Measurements from ENCODE around the gene PCDHA8.
"Not testable (repeated sequence)": the region's sequence is repeated elsewhere in the genome, so short reads cannot be mapped to it uniquely, and the experiment has no call there.

PCDHA8 gene

DNA sequence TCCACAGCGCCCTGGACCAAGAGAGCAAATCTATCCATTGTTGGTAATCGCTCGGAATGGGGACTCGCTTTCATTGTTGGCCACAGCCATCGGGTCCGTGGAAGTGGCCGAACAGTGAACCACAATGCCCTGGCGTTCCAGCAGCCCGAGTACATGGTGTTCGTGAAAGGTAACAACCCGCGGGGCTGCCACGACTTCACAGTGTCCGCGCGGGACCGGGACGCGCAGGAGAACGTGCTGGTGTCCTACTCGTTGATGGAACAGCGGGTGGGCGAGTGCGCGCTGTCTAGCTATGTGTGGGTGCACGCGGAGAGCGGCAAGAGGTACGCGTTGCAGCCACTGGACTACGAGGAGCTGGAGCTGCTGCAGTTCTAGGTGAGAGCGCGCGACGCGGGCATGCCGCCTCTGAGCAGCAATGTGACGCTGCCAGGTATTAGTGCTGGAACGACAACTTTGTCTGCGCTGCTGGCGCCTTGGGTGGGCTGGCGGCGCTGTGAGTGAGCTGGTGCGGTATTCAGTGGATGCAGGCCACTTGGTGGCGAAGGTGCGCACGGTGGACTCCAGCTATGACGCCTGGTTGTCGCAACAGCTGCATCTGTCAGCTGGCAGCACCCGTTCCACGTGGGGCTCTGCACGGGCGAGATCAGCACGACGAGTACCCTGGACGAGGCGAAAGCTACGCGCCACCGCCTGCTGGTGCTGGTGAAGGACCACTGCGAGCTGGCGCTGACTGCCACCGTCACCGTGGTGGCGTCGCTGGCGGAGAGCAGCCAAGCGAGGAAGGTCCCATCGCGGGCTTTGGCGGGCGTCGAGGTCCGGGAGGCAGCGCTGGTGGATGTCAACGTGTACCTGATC, 21.7 kb downstream of the PCDHA8 start:
- Histone ChIP-seq H3K4me1 (ENCODE audit: control insufficient read depth, insufficient read depth, low read length) (no peaks in the 10 kb centered on the region), H3K27me3 (ENCODE audit: control insufficient read depth, insufficient read depth, low read length) (no peaks in the 10 kb centered on the region), H3K9ac (ENCODE audit: low read depth, low read length) (no peak overlapping the region)

DNA sequence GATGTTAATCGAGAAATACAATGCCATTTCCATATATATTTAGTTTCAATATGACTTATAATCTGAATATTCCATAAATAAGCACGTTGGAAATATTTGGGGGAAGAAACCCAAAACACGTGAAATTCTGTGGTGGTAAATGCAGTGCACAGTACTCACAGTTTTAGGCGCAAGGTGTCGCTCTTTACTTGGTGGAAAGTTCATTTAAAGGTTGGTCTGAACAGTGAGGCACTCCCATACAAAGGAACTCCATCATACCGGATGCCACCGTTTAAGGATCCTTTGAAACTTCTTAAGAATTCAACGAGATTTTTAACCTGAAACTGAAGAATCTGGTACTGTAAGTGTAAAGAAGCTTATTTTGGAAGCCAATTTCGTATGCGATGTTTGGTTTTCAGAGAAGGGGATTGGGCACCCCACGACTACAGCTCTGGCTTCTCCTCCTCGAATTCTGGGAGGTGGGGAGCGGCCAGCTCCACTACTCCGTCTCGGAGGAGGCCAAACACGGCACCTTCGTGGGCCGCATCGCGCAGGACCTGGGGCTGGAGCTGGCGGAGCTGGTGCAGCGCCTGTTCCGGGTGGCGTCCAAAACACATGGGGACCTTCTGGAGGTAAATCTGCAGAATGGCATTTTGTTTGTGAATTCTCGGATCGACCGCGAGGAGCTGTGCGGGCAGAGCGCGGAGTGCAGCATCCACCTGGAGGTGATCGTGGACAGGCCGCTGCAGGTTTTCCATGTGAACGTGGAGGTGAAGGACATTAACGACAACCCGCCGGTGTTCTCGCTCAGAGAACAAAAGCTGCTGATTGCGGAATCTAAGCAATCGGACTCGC, 28.0 kb downstream of the PCDHA8 start, which contains the start of gene PCDHA11:
Gene PCDHA11 (plus strand): TSS at position 237 of the 834 bp plus-strand sequence. CDS start 147 bp downstream, at position 384.
- Histone ChIP-seq H3K9me3 (ENCODE audit: control insufficient read depth, insufficient read depth, low read length) (no peaks in the 10 kb centered on the region), H3K27me3 (ENCODE audit: control insufficient read depth, insufficient read depth, low read length) (no peaks in the 10 kb centered on the region), H3K4me1 (ENCODE audit: control insufficient read depth, insufficient read depth, low read length) (no peaks in the 10 kb centered on the region), H3K36me3 (ENCODE audit: control insufficient read depth, insufficient read depth, low read length) (no peaks in the 10 kb centered on the region), H3K4me3 (ENCODE audit: low read depth, low read length) (peak within 1 kb of the TSS; percentile 45), H3K9ac (ENCODE audit: low read depth, low read length) (peak within 1 kb of the TSS; percentile 0)

More for the DNA sequence above, 21.7 kb downstream of the PCDHA8 start:
- Histone ChIP-seq H3K36me3 (ENCODE audit: control insufficient read depth, insufficient read depth, low read length) (peaks cover 10% of the 10 kb centered on the region), H3K9me3 (ENCODE audit: control insufficient read depth, insufficient read depth, low read length) (no peaks in the 10 kb centered on the region), H3K4me3 (ENCODE audit: low read depth, low read length) (no peak overlapping the region)

DNA sequence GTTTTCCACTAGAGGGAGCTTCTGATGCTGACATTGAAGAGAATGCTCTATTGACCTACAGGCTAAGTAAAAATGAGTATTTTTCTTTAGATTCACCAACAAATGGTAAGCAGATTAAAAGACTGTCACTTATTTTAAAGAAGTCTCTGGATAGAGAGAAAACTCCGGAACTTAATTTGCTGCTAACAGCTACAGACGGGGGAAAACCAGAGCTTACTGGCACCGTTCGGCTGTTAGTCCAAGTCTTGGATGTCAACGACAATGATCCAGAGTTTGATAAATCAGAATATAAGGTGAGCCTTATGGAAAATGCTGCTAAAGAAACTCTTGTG, 28.5 kb downstream of the PCDHA8 start:
- Histone ChIP-seq H3K9me3 (ENCODE audit: control insufficient read depth, insufficient read depth, low read length) (no peaks in the 10 kb centered on the region), H3K4me1 (ENCODE audit: control insufficient read depth, insufficient read depth, low read length) (peaks cover 3% of the 10 kb centered on the region), H3K9ac (ENCODE audit: low read depth, low read length) (no peak overlapping the region), H3K4me3 (ENCODE audit: low read depth, low read length) (peak overlapping the region; percentile 45), H3K27me3 (ENCODE audit: control insufficient read depth, insufficient read depth, low read length) (no peaks in the 10 kb centered on the region), H3K36me3 (ENCODE audit: control insufficient read depth, insufficient read depth, low read length) (no peaks in the 10 kb centered on the region)

DNA sequence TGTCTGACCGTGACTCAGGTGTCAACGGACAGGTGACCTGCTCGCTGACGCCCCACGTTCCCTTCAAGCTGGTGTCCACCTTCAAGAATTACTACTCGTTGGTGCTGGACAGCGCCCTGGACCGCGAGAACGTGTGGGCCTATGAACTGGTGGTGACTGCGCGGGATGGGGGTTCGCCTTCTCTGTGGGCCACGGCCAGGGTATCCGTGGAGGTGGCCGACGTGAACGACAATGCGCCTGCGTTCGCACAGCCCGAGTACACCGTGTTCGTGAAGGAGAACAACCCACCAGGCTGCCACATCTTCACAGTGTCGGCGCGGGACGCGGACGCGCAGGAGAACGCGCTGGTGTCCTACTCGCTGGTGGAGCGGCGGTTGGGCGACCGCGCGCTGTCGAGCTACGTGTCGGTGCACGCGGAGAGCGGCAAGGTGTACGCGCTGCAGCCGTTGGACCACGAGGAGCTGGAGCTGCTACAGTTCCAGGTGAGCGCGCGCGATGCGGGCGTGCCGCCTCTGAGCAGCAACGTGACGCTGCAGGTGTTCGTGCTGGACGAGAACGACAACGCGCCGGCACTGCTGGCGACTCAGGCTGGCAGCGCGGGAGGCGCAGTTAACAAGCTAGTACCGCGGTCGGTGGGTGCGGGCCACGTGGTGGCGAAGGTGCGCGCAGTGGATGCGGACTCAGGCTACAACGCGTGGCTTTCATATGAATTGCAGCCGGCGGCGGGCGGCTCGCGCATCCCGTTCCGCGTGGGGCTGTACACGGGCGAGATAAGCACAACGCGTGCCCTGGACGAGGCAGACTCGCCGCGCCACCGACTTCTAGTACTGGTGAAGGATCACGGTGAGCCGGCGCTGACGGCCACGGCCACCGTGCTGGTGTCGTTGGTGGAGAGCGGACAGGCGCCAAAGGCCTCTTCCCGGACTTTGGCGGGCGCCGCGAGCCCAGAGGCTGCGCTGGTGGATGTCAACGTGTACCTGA, 29.5 kb downstream of the PCDHA8 start:
- H3K36me3 ChIP-seq (ENCODE audit: control insufficient read depth, insufficient read depth, low read length) = no peaks in the 10 kb centered on the region
- no peaks in the 10 kb centered on the region for H3K27me3 ChIP-seq (ENCODE audit: control insufficient read depth, insufficient read depth, low read length)
- H3K9me3 ChIP-seq (ENCODE audit: control insufficient read depth, insufficient read depth, low read length) = no peaks in the 10 kb centered on the region
- H3K4me1 ChIP-seq (ENCODE audit: control insufficient read depth, insufficient read depth, low read length) = peaks cover 3% of the 10 kb centered on the region
- H3K4me3 ChIP-seq (ENCODE audit: low read depth, low read length) = no peak overlapping the region
- H3K9ac ChIP-seq (ENCODE audit: low read depth, low read length) = no peak overlapping the region

DNA sequence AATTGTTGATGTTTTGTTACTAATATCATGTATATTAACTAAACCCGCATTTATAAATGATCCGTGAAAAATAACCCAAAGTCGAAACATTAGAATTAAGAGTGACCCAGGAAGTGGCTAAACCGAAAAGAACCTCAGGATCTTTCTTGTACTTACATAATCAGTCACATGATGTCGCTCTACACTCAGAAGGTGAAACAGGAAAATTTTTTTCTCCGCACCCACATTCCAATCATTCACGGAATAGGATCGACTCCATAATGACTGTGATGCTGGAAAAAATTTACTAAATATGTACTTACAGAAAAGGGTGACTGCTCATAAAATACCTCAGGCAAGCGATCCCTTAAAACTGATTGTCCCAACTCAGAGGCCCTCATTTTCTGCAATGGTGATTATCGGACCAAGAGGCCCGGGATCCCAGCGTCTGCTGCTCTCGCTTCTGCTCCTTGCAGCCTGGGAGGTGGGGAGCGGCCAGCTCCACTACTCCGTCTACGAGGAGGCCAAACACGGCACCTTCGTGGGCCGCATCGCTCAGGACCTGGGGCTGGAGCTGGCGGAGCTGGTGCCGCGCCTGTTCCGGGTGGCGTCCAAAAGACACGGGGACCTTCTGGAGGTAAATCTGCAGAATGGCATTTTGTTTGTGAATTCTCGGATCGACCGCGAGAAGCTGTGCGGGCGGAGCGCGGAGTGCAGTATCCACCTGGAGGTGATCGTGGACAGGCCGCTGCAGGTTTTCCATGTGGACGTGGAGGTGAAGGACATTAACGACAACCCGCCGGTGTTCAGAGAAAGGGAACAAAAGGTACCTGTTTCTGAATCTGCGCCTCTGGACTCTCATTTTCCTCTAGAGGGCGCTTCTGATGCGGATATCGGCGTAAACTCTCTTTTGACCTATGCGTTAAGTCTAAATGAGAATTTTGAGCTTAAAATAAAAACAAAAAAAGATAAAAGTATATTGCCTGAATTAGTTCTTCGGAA, 34.4 kb downstream of the PCDHA8 start, which contains the start of gene PCDHA12:
Gene PCDHA12 (plus strand): TSS at position 224 of the 981 bp plus-strand sequence. CDS start 165 bp downstream, at position 389.
- Histone ChIP-seq H3K36me3 (ENCODE audit: control insufficient read depth, insufficient read depth, low read length) (no peaks in the 10 kb centered on the region), H3K9me3 (ENCODE audit: control insufficient read depth, insufficient read depth, low read length) (no peaks in the 10 kb centered on the region), H3K4me3 (ENCODE audit: low read depth, low read length) (peak within 1 kb of the TSS; percentile 60), H3K27me3 (ENCODE audit: control insufficient read depth, insufficient read depth, low read length) (no peaks in the 10 kb centered on the region), H3K4me1 (ENCODE audit: control insufficient read depth, insufficient read depth, low read length) (peaks cover 3% of the 10 kb centered on the region), H3K9ac (ENCODE audit: low read depth, low read length) (peak within 1 kb of the TSS; percentile 38)

DNA sequence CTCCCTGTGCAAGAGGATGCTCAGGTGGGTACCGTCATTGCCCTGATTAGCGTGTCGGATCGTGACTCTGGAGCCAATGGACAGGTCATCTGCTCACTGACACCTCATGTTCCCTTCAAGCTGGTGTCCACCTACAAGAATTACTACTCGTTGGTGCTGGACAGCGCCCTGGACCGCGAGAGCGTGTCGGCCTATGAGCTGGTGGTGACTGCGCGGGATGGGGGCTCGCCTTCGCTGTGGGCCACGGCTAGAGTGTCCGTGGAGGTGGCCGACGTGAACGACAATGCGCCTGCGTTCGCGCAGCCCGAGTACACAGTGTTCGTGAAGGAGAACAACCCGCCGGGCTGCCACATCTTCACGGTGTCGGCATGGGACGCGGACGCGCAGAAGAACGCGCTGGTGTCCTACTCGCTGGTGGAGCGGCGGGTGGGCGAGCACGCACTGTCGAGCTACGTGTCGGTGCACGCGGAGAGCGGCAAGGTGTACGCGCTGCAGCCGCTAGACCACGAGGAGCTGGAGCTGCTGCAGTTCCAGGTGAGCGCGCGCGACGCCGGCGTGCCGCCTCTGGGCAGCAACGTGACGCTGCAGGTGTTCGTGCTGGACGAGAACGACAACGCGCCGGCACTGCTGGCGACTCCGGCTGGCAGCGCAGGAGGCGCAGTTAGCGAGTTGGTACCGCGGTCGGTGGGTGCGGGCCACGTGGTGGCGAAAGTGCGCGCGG, 35.7 kb downstream of the PCDHA8 start:
- not testable (repeated sequence) for H3K27me3 ChIP-seq (ENCODE audit: control insufficient read depth, insufficient read depth, low read length); H3K36me3 ChIP-seq (ENCODE audit: control insufficient read depth, insufficient read depth, low read length); H3K4me1 ChIP-seq (ENCODE audit: control insufficient read depth, insufficient read depth, low read length); H3K9ac ChIP-seq (ENCODE audit: low read depth, low read length); H3K9me3 ChIP-seq (ENCODE audit: control insufficient read depth, insufficient read depth, low read length); H3K4me3 ChIP-seq (ENCODE audit: low read depth, low read length)

DNA sequence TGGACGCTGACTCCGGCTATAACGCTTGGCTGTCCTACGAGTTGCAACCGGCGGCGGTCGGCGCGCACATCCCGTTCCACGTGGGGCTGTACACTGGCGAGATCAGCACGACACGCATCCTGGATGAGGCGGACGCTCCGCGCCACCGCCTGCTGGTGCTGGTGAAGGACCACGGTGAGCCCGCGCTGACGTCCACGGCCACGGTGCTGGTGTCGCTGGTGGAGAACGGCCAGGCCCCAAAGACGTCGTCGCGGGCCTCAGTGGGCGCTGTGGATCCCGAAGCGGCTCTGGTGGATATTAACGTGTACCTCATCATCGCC, 36.2 kb downstream of the PCDHA8 start:
- Histone ChIP-seq H3K9ac (ENCODE audit: low read depth, low read length) (no peak overlapping the region), H3K4me3 (ENCODE audit: low read depth, low read length) (no peak overlapping the region), H3K36me3 (ENCODE audit: control insufficient read depth, insufficient read depth, low read length) (no peaks in the 10 kb centered on the region), H3K9me3 (ENCODE audit: control insufficient read depth, insufficient read depth, low read length) (no peaks in the 10 kb centered on the region), H3K4me1 (ENCODE audit: control insufficient read depth, insufficient read depth, low read length) (peaks cover 3% of the 10 kb centered on the region), H3K27me3 (ENCODE audit: control insufficient read depth, insufficient read depth, low read length) (no peaks in the 10 kb centered on the region)

DNA sequence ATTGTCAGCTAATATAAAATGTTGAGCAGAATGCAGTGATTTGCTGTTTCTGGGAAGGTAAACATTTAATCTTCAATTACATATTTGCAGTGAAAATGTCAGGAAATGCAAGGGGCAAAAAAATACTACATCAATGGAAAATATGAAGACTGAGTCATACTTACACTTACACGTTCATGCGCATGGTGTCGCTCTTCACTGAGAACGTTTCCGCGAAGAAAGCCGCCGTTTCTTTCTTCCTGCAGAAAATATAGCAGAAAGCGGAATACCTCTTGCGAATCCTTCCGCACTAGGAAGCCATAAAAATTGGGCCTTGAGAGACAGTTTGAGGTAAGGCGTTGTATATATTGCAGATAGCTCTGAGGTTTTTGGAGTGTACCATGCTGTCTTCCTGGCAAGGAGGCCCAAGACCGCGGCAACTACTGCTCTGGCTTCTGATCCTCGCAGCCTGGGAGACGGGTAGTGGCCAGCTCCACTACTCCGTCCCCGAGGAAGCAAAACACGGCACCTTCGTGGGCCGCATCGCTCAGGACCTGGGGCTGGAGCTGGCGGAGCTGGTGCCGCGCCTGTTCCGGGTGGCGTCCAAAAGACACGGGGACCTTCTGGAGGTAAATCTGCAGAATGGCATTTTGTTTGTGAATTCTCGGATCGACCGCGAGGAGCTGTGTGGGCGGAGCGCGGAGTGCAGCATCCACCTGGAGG, 41.1 kb downstream of the PCDHA8 start, which contains the start of gene PCDHA13:
Gene PCDHA13 (plus strand): TSS at position 236 of the 702 bp plus-strand sequence. CDS start 145 bp downstream, at position 381.
- no peaks in the 10 kb centered on the region for H3K36me3 ChIP-seq (ENCODE audit: control insufficient read depth, insufficient read depth, low read length)
- peak within 1 kb of the TSS; percentile 26 for H3K4me3 ChIP-seq (ENCODE audit: low read depth, low read length)
- no peaks in the 10 kb centered on the region for H3K27me3 ChIP-seq (ENCODE audit: control insufficient read depth, insufficient read depth, low read length)
- no peaks in the 10 kb centered on the region for H3K9me3 ChIP-seq (ENCODE audit: control insufficient read depth, insufficient read depth, low read length)
- no peaks in the 10 kb centered on the region for H3K4me1 ChIP-seq (ENCODE audit: control insufficient read depth, insufficient read depth, low read length)
- no peak within 1 kb of the TSS for H3K9ac ChIP-seq (ENCODE audit: low read depth, low read length)

DNA sequence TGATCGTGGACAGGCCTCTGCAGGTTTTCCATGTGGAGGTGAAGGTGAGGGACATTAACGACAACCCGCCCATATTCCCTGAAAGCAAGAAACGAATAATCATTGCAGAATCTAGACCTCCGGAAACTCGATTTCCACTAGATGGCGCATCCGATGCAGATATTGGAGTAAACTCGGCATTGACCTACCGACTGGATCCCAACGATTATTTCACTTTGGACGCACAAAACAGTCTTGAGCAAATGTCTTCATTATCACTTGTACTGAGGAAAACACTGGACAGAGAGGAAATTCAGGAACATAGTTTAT, 41.6 kb downstream of the PCDHA8 start:
- H3K4me3 ChIP-seq (ENCODE audit: low read depth, low read length) = peak overlapping the region; percentile 26
- no peaks in the 10 kb centered on the region for H3K9me3 ChIP-seq (ENCODE audit: control insufficient read depth, insufficient read depth, low read length)

DNA sequence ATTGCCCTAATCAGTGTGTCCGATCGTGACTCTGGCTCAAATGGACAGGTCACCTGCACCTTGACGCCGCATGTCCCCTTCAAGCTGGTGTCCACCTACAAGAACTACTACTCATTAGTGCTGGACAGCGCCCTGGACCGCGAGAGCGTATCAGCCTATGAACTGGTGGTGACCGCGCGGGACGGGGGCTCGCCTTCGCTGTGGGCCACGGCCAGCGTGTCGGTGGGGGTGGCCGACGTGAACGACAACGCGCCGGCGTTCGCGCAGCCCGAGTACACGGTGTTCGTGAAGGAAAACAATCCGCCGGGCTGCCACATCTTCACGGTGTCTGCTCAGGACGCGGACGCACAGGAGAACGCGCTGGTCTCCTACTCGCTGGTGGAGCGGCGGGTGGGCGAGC, 42.4 kb downstream of the PCDHA8 start:
- no peaks in the 10 kb centered on the region for H3K27me3 ChIP-seq (ENCODE audit: control insufficient read depth, insufficient read depth, low read length)
- H3K36me3 ChIP-seq (ENCODE audit: control insufficient read depth, insufficient read depth, low read length) = no peaks in the 10 kb centered on the region
- H3K9me3 ChIP-seq (ENCODE audit: control insufficient read depth, insufficient read depth, low read length) = no peaks in the 10 kb centered on the region
- H3K4me3 ChIP-seq (ENCODE audit: low read depth, low read length) = no peak overlapping the region
- H3K9ac ChIP-seq (ENCODE audit: low read depth, low read length) = no peak overlapping the region
- H3K4me1 ChIP-seq (ENCODE audit: control insufficient read depth, insufficient read depth, low read length) = no peaks in the 10 kb centered on the region

More for the DNA sequence above, 41.6 kb downstream of the PCDHA8 start:
- H3K4me1 ChIP-seq (ENCODE audit: control insufficient read depth, insufficient read depth, low read length) = no peaks in the 10 kb centered on the region
- no peaks in the 10 kb centered on the region for H3K36me3 ChIP-seq (ENCODE audit: control insufficient read depth, insufficient read depth, low read length)
- H3K27me3 ChIP-seq (ENCODE audit: control insufficient read depth, insufficient read depth, low read length) = no peaks in the 10 kb centered on the region
- H3K9ac ChIP-seq (ENCODE audit: low read depth, low read length) = no peak overlapping the region

All from iPS-15b (cell line).